ENCODE data around the gene WDFY3. TPM values are rescaled to one million over a fixed set of nuclear protein-coding genes. Genes with fewer than 3 reads are reported as not detected.

WDFY3 gene
- total and polyA plus RNA-seq, 2 experiments from 2014 or later: 8.0 to 89.0 TPM

- H3K27me3 ChIP-seq (ENCODE audit: insufficient read depth): no peaks in the 10 kb centered on the region
- Mint-ChIP-seq H3K36me3 (ENCODE audit: low read depth) (peaks cover 4% of the 10 kb centered on the region; the same call in 2 of the 3 replicates), H3K4me1 (peaks cover 52% of the 10 kb centered on the region), H3K27ac (no peak overlapping the region; the same call in 1 of the 2 replicates), H3K4me3 (no peak overlapping the region), H3K9me3 (no peaks in the 10 kb centered on the region), H3K27me3 (ENCODE audit: insufficient read depth, low read depth, poor library complexity) (no peaks in the 10 kb centered on the region)
- ATAC-seq (no peak), DNase-seq (ENCODE audit: low spot score) (no peak)
- H3K36me3 ChIP-seq (ENCODE audit: insufficient read depth): no peaks in the 10 kb centered on the region
- H3K9me2 ChIP-seq (ENCODE audit: insufficient read depth): no peaks in the 10 kb centered on the region
- 0 out of 2 replicates have a peak, but pooled peaks cover 3% of the 10 kb centered on the region for H4K20me1 ChIP-seq (replicated peaks; ENCODE audit: insufficient read depth)
- no peak overlapping the region for H3K27ac ChIP-seq (ENCODE audit: low read depth)
- H3K4me1 ChIP-seq (ENCODE audit: insufficient read depth): peaks cover 48% of the 10 kb centered on the region
- H2AFZ ChIP-seq: no peak overlapping the region
- H3K4me2 ChIP-seq: no peak overlapping the region
- H3K79me2 ChIP-seq (replicated peaks; ENCODE audit: insufficient read depth): peaks cover 49% of the 10 kb centered on the region
- H3K4me3 ChIP-seq: no peak overlapping the region
- TF ChIP-seq ZNF331 (CRISPR knock-in tag; IDR thresholded peaks at IDR 0.05; ENCODE audit: low read depth) (no peak), CTCF (conservative IDR thresholded peaks at IDR 0.05; ENCODE audit: low read depth in 2 of 2) (no peak), EZH2phosphoT487 (IDR thresholded peaks at IDR 0.05; ENCODE audit: unreplicated experiment) (no peak), ETS1 (IDR thresholded peaks at IDR 0.05) (no peak)
- H3F3A ChIP-seq (replicated peaks; ENCODE audit: low read depth): no peaks in the 10 kb centered on the region
Measured at GRCh38 chr4:84905646-84906045, 60.8 kb downstream of the WDFY3 start.

- Histone ChIP-seq H4K20me1 (replicated peaks; ENCODE audit: insufficient read depth) (no peaks in the 10 kb centered on the region), H3K79me2 (replicated peaks; ENCODE audit: insufficient read depth) (peaks cover 57% of the 10 kb centered on the region), H3K36me3 (ENCODE audit: insufficient read depth) (no peaks in the 10 kb centered on the region), H3K27me3 (ENCODE audit: insufficient read depth) (no peaks in the 10 kb centered on the region), H3F3A (replicated peaks; ENCODE audit: low read depth) (no peaks in the 10 kb centered on the region), H2AFZ (no peak overlapping the region), H3K4me3 (no peak overlapping the region), H3K9me2 (ENCODE audit: insufficient read depth) (no peaks in the 10 kb centered on the region), H3K4me1 (ENCODE audit: insufficient read depth) (peaks cover 31% of the 10 kb centered on the region), H3K27ac (ENCODE audit: low read depth) (peak overlapping the region; percentile 35; the same call in 1 of the 2 replicates), H3K4me2 (peak overlapping the region; percentile 24; the same call in 1 of the 2 replicates)
- Mint-ChIP-seq H3K4me1 (peaks cover 30% of the 10 kb centered on the region), H3K36me3 (ENCODE audit: low read depth) (peaks cover 6% of the 10 kb centered on the region; the same call in 1 of the 3 replicates), H3K27ac (peak overlapping the region; percentile 18; the same call in 1 of the 2 replicates), H3K27me3 (ENCODE audit: insufficient read depth, low read depth, poor library complexity) (no peaks in the 10 kb centered on the region), H3K4me3 (no peak overlapping the region), H3K9me3 (no peaks in the 10 kb centered on the region)
- ATAC-seq (no peak), DNase-seq (ENCODE audit: low spot score) (no peak)
- TF ChIP-seq EZH2phosphoT487 (IDR thresholded peaks at IDR 0.05; ENCODE audit: unreplicated experiment): no peak
- no peak for TF ChIP-seq REST (IDR thresholded peaks at IDR 0.05; ENCODE audit: unreplicated experiment)
- TF ChIP-seq NANOG (IDR thresholded peaks at IDR 0.05; ENCODE audit: borderline replicate concordance): no peak
- no peak for TF ChIP-seq CTCF (conservative IDR thresholded peaks at IDR 0.05; ENCODE audit: low read depth in 2 of 2)
- TF ChIP-seq STAT1 (IDR thresholded peaks at IDR 0.05; ENCODE audit: unreplicated experiment): no peak
- TF ChIP-seq EZH2 (IDR thresholded peaks at IDR 0.05; ENCODE audit: low read depth, unreplicated experiment): no peak
- no peak for TF ChIP-seq ZNF114 (CRISPR knock-in tag; IDR thresholded peaks at IDR 0.05)
- TF ChIP-seq CREB1 (CRISPR knock-in tag; IDR thresholded peaks at IDR 0.05; ENCODE audit: low read depth): no peak
- no peak for TF ChIP-seq JUNB (IDR thresholded peaks at IDR 0.05; ENCODE audit: unreplicated experiment)
Measured at GRCh38 chr4:84901740-84902281, 64.7 kb downstream of the WDFY3 start.
